Stimulated activated CD4-positive, alpha-beta T cell treated with anti-CD3 and anti-CD28 coated beads, TNF-alpha, amount 100 ng/mL, for 24 hours (primary cell): ENCODE data around the gene CABP2.

Experiments
- DNase-seq, 3 experiments: peaks; one replicate each; pipeline ENCODE4 v3.0.0-alpha.2; 2020; ENCODE audit warnings: low read depth in 3 of 3

The CABP2 gene

DNA sequence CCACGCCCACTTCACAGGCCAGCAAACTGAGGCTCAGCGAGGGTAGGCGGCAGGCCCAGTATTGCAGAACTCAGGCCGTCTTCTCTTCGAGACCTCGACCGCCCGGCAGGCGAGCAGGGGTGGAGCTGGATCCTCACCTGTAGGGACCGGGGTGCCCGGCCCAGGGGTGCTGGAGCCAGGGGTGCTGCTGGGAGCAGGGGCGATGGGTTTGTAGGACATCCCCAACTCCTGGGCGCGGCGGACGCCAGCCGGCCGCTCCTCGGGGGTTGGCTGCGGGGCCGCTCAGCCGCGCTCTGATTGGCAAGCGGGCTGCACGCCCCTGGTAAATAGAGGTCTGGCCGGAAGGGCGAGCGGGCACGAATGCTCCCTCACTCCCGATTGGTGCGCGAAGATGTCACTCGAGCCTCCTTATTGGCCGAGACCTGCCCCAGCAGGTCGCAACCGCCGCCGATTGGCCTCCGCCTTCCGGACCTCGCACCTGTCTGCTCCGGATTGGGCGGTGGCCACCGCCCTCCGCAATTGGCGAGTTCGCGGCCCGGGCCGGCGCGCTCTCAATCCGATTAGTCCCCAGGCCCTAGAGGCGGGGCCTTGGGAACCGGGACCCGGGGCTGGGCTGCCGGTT lies 15.3 kb downstream of the CABP2 start, which contains the start of gene CDK2AP2:
CDK2AP2 (minus strand) TSS at position 299 of the 622 bp plus-strand sequence; CDS start at position 219, 80 bp downstream.
- DNase-seq: peak; percentile 96 to 99 (median 96)

DNA sequence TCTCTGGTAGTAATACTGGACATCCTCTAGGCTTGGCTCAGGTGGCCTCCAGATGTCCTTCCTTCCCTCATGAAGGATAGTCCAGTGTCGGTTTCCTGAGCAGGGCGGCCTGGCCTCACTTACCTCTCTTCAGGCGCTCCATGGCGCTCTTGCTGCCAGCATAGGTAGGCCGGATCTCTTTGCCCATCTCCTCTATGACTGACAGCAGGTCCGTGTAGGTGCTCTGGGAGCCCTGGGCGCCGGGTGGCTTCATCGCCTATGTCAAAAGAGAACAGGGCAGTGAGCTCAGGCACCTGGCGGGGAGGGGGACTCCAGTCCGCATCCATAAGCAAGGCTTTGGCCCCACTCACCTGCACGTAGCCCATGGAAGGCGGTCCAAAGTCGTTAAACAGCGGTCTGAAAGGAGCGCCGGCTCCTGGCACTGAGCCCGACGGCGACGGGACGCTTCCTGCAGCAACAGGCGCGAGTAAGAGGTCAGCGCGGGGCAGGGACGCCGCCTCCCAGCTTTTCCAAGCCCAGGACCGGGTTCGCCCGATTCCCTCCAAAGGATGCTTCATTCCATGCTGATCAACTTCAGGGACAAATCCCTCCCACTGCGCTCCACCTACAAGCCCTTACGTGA lies 15.9 kb downstream of the CABP2 start:
- DNase-seq: no peak

GRCh38 chr11:67506426-67507051 lies 16.7 kb downstream of the CABP2 start:
- no peak for DNase-seq

DNA sequence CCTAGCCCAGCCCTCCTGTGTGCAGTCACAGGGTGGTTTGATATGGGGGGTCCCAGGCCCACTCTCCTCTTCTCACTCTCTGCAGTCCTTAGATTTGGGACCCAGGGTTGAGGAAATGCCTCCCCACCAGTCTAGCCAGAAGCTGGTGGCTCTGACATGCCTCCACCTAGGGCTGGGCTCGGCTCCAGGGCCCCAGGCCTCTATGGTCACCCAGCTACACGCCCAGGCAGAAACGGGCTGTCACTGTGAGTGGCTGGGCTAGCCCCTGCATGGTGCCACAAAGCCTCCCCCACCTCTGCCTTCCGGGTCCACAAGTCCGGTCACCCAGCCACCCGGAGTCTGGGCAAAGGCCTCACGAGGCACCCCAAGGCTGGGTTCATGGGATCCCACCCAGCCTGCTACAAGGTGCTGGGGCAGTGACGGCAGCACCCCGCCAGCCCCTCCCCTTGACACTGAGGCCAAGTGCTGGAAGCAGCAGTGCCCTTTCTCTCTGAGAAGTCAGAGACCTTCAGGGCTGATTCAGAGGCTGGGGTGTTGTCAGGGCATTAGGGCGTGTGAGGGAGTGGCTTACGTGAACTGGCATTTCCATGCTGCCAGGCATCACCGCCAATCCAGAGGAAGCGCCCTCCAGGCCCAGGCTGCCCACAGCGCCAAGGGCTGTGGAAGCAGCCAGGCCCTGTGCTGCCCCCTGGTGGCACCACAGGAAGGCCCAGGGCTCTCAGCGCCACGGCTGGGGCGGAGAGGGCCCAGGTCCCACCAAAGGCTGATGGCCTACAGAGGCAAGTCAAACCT lies 17.4 kb downstream of the CABP2 start:
- DNase-seq: peak; percentile 76 to 92 (median 81)

DNA sequence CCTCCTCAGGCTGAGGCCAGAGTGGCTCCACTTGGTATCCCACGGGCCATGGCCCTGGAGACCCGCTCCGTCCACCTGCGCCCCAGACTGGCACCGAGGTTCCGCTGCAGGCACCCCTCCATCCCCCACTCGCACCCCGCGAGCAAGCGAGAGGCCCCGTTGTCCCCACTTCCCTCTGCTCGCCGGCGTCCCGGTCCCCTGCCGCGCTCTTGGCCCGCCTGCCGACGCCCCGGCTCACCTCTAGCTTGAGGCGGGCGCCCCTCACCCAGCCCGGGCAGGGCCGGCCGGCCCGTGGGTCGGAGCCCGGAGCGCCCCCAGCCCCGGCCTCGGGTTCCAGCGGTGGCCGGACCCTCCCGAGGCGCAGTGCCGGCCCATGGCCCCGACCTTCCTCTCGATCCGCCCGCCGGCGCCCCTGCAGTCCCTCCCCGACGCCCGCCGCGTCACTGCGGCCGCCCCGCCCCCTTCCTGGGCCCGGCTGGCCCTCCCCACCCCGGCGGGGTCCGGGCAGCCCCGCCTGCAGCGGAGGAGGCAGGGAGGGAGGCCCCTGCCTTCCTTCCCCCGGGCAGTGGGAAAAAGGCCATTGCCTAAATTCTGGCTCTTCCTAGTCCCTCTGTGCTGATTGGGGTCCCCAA lies 18.2 kb downstream of the CABP2 start, which contains the start of gene PITPNM1:
PITPNM1 (minus strand) TSS at position 414 of the 632 bp plus-strand sequence. CDS start 1,183 bp downstream, outside the sequence.
- DNase-seq: peak in 2 of 3 experiments; percentile 59 to 81

DNA sequence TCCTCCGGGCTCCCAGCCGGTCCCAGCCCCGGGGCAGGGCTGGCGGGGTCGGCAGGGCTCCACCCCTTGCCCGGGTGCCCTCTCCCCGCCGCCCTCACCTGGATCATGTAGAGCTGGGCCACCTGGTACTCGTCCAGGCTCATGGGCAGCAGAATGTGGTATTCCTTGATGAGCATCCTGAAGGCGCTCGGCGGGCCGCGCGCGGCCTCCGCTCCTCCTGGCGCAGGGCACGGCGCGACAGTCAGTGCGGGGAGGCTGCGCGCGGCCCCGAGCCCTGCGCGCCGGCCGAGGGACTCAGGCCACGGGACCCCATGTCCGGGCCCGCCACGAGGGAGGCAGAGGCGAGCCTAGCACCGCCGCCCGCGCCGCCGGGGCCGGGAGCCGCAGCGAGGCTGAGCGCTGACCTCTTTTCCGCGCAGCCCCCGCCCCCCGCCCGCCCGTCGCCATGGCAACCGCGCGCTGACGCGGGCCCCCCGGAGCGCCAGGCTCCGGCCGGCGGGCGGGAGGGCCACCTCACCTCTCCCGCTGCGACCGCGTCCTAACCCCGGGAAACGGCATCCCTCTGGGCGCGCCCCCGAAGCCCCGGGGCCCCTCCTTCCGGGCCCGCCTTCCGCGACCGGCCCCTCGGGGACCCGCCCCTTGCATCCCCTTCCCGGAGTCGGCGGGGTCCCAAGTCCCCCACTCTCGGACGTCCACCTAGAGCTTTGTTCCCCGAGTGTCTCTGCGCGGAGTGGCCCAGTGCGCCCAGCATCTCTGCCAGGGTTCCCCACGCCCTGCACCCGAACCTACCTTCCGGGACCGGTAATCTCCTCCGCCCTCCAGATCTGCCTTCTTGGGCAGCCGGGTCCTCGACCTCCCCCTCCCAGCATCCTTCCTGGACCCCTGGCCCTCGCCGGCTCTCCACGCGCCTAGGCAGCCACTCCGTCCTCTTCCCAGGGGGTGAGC lies 19.0 kb downstream of the CABP2 start:
- no peak for DNase-seq

- DNase-seq: no peak
These were observed 19.9 kb downstream of the CABP2 start for GRCh38 chr11:67503119-67504004.

- no peak for DNase-seq
These were observed 20.8 kb downstream of the CABP2 start for GRCh38 chr11:67502328-67502979.

- DNase-seq: no peak
These were observed 21.4 kb downstream of the CABP2 start for GRCh38 chr11:67501854-67502253.

DNA sequence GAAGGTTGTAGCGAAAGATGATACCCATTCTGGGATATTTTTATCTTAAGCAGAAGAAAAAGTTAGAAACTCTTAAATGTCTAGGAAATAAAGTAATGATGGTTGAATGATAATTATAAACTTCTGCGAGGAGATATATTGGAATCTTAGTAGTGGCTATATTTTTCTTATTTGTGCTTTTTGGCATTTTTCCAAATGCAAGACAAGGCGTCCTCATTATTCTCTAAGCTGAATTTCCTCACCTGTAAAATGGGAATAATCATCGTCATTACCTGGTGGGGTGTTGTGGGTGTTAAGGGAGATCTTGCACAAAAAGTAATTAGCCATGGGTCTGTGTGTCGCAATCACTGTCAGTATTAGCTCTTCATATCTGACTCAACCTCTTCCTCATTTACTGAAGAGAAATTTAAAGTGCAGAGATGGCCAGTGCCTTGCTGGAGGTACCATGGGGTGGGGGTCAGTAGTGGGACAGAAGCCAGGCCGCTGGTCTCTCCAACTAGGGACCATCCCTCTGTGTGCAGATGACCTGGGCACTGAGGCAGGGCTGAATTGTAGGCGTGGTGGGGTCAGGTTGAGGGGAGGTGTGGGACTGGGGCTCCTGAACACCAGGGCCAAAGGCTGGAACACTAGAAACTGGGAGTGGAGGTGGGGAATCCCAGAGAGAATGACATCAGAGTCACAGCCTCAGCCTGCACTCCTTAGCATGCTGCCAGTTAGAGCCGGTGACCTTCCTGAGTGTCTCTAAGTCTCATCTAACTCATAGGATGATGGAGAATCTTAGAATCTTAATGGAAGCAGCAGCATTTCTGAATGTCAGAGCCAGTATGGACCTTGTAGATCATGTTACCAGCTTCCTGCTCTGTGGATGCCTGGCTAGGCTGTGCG lies 22.2 kb downstream of the CABP2 start:
- DNase-seq: no peak

DNA sequence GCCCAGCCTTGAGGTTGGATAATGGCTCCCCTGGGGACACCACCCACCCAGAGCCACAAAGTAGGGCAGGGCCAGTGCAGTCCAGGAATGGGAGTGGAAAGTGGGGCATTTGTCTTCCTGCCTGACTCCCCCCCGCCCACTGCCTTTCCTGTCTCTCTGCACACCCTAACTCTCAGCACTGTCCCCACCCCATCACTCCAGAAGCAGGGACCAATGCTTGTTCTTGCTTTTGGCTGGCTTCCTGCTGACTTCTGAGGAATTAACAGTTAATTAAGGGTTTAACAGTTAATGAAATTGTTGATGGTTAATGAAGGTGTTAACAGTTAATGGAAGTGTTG lies 22.8 kb downstream of the CABP2 start:
- no peak for DNase-seq

DNA sequence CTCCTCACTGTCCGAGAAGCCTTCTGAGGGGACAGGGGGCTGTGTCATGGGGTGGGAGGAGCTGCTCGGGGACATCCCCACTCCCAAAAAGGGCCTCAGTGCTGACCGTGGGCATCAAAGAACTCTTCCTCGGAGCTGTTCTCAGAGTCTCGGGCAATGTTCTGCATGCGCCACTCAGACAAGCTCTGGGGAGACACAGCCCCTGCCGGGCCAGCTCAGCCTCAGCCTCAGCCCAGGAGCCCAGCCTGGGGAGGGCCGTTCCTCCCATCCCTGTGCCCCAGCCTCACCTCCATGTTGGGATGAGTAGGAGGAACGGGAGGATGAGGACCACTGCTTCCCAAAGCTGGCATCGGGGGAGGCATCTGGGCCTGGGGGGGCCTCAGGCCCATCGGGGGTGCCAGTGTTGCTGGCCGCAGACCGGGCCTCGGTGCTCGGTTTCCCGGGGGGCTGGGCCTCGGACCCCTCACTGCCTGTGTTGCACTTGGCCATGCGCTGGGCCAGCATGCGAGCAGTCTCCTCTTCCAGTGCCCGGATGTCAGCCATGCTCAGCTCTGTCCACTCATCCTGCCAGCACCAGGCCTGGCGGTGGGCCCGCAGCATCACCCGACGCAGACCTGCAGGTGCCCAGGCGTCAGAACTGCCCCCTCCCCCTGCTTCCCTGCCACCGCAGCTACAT lies 23.3 kb downstream of the CABP2 start:
- DNase-seq: no peak

DNA sequence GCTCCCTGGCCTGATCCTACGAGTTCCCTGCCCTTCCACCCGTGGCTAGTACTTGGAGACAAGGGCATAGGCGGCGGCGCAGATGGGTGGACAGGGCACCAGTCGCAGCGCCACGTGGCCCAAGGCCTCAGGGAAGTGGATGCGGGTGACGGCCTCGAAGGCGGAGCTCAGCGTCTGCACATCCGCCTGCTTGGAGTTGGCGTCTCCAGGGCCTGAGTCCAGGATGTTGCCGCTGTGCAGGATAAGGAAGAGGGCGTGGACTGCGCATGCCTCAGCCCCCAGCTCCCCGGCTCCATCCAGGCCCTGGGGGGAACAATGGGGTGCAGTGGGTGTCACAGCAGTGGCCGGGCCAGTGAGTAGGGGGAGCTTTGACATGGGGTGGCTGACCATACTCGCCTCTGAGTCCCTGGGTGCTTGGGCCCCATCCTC lies 24.7 kb downstream of the CABP2 start:
- no peak for DNase-seq

DNA sequence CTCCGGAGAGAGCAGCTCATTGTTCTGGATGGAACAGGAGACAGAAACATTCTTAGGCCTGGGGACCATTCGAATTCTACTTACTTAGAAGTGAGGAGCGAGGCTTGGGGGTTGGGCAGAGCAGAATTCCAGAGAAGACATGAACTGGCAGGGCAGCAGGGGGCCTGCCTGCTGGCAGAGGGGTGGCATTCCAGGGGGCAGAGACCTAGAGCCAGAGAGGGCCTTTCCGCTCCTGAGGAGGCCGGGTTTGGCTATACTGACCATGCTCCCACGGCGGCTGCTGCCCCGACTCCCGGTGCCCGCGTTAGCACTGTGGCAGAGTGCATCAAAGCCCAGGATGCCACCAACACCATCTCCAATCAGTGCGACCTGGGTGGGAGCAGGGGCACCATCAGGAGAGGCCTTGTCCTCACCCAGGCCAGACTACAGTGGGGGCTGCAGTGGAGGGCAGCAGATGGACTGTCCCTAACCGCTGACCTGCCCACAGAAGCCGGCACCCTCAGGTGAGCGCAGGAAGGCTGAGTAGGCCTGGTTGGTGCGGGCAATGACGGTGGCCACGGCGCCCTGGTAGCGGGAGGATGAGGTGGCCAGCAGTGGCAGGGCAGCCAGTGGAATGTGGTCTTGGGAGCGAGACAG lies 25.5 kb downstream of the CABP2 start:
- no peak for DNase-seq

DNA sequence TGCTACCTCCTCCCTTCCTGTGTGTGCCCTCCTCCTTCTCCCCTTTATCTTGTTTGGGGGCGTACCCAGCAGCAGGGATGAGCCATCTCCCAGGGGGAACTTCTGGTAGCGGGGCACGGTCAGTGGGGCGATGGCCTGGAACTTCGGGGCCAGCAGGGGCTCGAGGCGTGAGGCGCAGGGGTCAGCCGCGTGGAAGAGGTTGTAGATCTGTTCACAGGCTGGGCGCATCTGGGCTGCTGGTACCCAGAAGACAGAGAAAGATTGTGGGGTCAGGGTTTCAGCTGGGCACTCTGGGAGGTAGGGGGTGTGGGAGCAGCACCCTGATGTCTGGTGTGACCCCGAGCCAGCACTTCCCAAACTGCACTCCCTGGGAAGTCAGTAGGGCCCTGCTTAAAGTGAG lies 27.1 kb downstream of the CABP2 start:
- DNase-seq: no peak

GRCh38 chr11:67495234-67496005 lies 27.8 kb downstream of the CABP2 start:
- no peak for DNase-seq
